ENCODE measurements around the gene PHAX.
A peak's percentile ranks its signal among the peaks of the same experiment; 100 is the strongest.
"Not testable (repeated sequence)": the region's sequence is repeated elsewhere in the genome, so short reads cannot be mapped to it uniquely, and the experiment has no call there.

PHAX gene

DNA sequence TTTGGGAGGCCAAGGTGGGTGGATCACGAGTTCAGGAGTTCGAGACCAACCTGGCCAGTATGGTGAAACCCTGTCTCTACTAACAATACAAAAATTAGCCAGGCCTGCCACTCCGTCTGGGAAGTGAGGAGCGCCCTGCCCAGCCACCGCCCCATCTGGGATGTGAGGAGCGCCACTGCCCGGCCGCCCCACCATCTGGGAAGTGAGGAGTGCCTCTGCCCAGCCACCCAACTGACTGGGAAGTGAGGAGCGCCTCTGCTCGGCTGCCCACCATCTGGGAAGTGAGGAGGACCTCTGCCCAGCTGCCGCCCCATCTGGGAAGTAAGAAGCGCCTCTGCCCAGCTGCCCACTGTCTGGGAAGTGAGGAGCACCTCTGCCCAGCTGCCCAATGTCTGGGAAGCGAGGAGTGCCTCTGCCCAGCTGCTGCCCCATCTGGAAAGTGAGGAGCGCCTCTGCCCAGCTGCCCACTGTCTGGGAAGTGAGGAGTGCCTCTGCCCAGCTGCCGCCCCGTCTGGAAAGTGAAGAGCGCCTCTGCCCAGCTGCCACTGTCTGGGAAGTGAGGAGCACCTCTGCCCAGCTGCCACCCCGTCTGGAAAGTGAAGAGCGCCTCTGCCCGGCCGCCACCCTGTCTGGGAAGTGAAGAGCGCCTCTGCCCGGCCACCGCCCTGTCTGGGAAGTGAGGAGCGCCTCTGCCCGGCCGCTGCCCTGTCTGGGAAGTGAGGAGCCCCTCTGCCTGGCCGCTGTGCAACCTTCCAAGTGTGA, 11.0 kb upstream of the PHAX start:
- TF ChIP-seq, protein P1, sequence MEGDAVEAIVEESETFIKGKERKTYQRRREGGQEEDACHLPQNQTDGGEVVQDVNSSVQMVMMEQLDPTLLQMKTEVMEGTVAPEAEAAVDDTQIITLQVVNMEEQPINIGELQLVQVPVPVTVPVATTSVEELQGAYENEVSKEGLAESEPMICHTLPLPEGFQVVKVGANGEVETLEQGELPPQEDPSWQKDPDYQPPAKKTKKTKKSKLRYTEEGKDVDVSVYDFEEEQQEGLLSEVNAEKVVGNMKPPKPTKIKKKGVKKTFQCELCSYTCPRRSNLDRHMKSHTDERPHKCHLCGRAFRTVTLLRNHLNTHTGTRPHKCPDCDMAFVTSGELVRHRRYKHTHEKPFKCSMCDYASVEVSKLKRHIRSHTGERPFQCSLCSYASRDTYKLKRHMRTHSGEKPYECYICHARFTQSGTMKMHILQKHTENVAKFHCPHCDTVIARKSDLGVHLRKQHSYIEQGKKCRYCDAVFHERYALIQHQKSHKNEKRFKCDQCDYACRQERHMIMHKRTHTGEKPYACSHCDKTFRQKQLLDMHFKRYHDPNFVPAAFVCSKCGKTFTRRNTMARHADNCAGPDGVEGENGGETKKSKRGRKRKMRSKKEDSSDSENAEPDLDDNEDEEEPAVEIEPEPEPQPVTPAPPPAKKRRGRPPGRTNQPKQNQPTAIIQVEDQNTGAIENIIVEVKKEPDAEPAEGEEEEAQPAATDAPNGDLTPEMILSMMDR (IDR thresholded peaks at IDR 0.05; ENCODE audit: extremely low read depth, insufficient read depth, missing control alignments) = no peak
- in situ Hi-C loops (cut with MboI; ENCODE audit: low pct_unique_long_range_greater_than_20kb, low sequenced_read_pairs, unreplicated experiment) = no loop called here
- no peak for DNase-seq (ENCODE audit: low spot score)

DNA sequence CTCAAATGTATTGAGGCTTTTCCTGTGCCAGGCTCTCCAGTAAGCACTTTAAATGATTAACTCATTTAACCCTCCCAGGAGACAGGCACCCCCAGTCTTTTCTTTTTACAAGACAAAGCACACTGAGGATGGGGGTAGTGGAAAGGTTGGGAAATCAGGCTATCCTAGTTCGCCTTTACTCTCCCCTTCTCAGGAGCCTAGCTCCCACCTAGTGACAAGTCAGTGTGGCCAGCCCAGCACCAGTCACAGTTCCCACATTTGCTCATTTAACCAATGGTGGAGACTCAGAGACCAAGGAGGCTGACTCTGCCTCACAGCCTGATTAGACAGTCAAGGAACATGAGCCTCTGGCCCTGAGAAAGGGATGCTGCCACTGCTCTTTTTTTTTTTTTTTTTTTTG, 9.2 kb upstream of the PHAX start:
- no peak for DNase-seq (ENCODE audit: low spot score)
- in situ Hi-C loops (cut with MboI; ENCODE audit: low pct_unique_long_range_greater_than_20kb, low sequenced_read_pairs, unreplicated experiment) = no loop called here
- TF ChIP-seq, protein P1 (IDR thresholded peaks at IDR 0.05; ENCODE audit: extremely low read depth, insufficient read depth, missing control alignments) = no peak

DNA sequence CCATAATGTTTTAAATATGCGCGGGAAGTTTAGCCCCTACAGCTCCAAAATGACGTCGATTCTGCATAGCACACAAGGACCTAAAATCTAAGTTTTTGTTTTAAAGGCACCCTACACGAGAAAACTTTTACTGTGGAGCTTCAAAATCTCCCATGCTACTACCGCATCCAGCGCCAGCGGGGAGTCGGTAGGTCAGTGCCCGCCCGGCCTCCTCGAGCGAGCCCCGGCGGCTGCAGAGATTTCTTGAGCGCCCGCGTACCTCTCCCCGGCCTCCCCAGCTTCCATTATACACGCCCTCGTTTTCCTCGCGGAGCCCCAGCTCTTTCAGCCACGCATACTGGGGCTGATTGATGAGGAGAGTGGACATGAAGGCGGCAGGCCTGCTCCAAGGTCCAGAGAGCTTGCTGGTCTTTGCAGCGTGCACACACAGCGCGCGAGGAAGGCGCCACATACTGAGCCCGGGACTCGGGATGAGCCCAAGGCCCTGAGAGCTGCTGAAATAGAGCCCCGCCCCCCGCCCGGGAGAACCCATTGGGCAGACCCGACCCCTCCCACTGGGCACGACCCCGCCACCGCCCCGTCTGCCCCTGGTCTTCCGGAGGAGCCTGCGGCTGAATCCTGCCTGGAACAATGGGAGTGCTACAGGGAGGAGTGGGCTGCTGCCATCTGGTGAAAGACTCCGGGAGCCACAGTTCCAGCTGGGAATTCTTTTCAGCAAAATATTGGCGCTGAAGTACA, 5.8 kb upstream of the PHAX start, which contains the start of gene ALDH7A1:
TSS of gene ALDH7A1 (minus strand) at position 472 of the 738 bp plus-strand sequence. CDS start at position 451, 21 bp downstream.
- TF ChIP-seq, protein P1 (IDR thresholded peaks at IDR 0.05; ENCODE audit: extremely low read depth, insufficient read depth, missing control alignments) = no peak
- in situ Hi-C loops (cut with MboI; ENCODE audit: low pct_unique_long_range_greater_than_20kb, low sequenced_read_pairs, unreplicated experiment) = no loop called here
- DNase-seq (ENCODE audit: low spot score) = peak; percentile 68

DNA sequence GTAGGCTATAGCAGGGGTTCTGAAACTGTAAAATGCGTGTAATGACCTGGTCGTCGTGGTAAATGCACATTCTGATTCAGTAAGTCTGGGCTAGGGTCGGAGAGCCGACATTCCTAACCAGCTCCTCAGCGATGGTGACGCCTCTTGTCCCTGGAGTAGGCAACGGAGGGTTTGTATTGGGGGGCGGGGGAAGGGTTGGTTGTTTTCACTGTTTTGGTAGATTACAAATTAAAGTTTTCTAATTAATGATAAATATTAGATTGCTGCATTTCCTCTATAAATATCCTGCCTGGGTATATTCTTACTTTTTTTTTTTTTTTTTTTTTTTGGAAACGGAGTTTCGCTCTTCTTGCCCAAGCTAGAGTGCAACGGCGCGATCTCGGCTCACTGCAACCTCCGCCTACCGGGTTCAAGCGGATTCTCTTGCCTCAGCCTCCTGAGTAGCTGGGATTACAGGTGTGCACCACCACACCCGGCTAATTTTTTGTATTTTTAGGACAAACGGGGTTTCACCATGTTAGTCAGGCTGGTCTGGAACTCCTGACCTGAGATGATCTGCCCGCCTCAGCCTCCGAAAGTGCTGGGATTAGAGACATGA, 5.2 kb upstream of the PHAX start:
- in situ Hi-C loops (cut with MboI; ENCODE audit: low pct_unique_long_range_greater_than_20kb, low sequenced_read_pairs, unreplicated experiment) = no loop called here
- TF ChIP-seq, protein P1 (IDR thresholded peaks at IDR 0.05; ENCODE audit: extremely low read depth, insufficient read depth, missing control alignments) = no peak

DNA sequence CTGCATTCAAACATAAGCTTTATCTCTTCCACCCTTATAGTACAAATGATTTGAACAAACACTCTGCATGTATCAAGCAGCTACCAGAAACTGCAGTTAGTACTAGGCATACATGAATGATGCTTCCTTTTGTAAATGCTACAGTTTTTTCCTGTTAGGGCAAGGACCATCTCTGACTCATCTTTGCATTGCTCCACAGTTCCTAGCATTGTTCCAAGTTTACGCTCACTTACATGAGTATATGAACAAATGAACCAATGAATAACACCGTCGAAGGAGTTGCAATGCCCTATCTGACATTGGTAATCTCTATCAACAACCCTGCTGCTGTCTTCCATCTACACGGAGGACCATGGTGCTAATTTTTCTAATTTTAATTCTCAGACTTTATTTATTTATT, 3.6 kb upstream of the PHAX start:
- DNase-seq (ENCODE audit: low spot score) = no peak
- TF ChIP-seq, protein P1 (IDR thresholded peaks at IDR 0.05; ENCODE audit: extremely low read depth, insufficient read depth, missing control alignments) = no peak
- in situ Hi-C loops (cut with MboI; ENCODE audit: low pct_unique_long_range_greater_than_20kb, low sequenced_read_pairs, unreplicated experiment) = no loop called here

More for the DNA sequence above, 5.2 kb upstream of the PHAX start:
- DNase-seq (ENCODE audit: low spot score) = no peak

DNA sequence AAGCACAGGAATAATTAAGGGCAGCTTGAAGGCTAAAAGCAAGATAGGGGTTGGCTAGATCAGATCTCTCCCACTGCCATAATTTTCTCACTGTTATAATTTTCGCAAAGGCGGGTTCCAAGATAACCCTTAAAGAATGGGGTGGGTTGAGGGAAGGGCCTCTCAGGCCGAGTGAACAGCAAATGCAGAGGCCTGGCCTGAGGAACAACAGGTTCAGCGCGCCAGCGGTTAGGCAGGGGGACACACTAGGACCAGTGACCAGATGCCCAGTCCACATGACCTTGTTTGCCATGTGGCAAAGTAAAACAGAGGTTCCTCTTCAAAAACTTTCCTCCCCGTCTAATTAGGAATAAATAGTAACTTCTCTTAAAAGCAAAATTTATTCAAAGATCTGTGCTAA, 1.2 kb upstream of the PHAX start:
- in situ Hi-C loops (cut with MboI; ENCODE audit: low pct_unique_long_range_greater_than_20kb, low sequenced_read_pairs, unreplicated experiment) = no loop called here
- DNase-seq (ENCODE audit: low spot score) = no peak
- TF ChIP-seq, protein P1 (IDR thresholded peaks at IDR 0.05; ENCODE audit: extremely low read depth, insufficient read depth, missing control alignments) = no peak

DNA sequence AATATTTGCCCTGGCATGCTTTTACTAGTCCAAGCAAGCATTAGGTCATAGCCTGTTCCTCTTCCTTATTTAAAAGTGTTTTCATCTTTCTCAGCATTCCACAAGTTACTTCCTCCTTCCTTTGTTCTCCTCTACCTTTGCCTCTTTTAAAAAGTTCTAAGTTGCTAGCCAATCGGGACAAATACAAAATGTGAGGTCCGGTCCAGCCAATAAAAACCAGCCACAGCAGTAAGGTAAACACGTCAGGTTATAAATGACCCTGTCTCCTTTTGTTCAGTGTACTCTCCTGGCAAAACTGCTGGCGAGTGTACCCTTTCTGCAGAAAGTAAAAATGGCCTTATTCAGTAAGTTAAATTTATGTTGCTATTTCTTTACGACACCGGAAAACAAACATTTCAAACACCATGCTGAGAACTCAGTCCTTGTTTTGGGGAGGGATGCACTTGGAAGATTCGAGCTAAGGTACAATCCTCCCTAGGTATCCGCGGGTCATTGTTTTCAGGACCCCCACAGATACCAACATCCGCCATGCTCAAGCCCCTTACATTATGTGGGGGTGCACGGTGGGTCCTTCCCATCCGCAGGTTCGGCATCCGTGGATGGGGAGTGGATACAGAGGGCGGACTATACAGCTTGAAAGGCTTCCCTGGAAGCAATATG, 646 bp upstream of the PHAX start:
- in situ Hi-C loops (cut with MboI; ENCODE audit: low pct_unique_long_range_greater_than_20kb, low sequenced_read_pairs, unreplicated experiment); DNase-seq (ENCODE audit: low spot score): not testable (repeated sequence)
